Fibroblast of skin of back (primary cell): ENCODE measurements around the gene CFAP77.

Experiments used
- DNase-seq: peaks from one replicate; pipeline ENCODE4 v3.0.0-alpha.2; 2013

Gene CFAP77

DNA sequence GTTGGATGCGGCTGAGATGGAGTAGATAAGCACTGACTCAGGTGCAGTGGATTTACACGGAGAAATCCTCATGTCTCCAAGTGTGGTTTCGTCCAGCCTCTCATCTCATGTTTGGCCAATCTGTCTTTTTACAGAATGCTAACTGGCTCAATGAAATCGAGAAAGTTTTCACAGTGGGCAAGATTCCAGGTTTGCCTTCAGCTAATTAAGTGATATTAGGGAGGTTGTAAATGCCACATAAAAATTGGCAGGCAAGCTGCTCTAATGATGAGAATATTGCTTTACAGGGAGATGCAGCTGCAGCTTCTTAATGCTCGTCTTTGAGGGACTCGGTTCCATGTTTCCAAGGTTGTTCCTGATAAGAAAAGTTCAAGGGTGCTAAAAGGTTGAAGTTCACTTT, 196.1 kb downstream of the CFAP77 start:
- DNase-seq, result no peak

DNA sequence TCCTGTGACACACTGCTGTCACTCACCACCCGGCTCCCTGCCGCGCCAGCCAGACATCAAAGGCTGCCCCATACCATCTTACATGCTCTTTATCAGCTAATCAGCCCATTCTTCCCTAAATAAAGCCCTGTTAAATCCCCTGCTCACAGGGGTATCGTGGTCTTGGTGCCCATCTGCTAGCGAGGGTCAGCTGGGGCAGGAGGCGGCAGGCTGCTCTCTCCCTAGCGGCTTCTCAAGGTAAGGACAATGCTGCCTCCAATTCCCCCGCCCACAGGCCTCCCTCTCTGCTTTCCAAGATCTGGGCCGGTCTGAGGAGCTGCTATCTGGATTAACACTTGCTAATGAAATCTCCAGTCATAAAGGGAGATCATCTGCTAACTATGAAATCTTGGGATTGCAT, 199.2 kb downstream of the CFAP77 start:
- no peak for DNase-seq

DNA sequence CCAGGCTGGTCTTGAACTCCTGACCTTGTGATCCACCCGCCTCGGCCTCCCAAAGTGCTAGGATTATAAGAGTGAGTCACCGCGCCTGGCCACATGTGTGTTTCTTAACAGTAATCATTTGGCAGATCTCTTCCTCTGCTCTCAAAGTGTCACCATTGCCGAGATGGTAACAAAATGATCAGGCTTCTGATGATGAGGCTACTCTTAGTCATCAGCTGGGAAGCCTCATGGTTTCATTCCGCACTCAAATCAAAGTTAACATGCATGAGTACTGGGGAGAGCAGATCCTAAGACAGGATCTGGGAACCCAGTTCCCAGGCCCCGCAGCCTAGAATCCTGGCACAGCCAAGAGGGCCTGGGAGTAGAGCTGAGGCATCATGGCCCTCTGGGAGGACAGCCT, 199.8 kb downstream of the CFAP77 start:
- DNase-seq, result peak; percentile 81

DNA sequence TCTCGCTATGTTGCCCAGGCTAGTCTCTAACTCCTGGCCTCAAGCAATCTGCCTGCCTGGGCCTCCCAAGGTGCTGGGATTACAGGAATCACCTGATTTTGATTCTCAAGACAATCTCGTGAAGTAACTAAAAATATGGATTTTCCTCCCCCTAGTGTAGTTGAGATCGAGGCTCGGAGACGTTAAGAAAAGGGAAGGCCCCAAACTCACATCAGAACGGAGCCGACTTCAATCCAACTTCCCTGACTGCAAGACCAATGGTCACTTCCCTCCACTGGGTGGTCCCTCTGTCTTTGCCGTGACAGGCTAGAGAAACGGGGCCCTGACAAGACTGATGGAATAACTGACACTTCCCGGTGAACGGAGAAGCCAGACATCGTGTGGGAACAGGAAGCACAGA, 200.7 kb downstream of the CFAP77 start:
- no peak for DNase-seq

DNA sequence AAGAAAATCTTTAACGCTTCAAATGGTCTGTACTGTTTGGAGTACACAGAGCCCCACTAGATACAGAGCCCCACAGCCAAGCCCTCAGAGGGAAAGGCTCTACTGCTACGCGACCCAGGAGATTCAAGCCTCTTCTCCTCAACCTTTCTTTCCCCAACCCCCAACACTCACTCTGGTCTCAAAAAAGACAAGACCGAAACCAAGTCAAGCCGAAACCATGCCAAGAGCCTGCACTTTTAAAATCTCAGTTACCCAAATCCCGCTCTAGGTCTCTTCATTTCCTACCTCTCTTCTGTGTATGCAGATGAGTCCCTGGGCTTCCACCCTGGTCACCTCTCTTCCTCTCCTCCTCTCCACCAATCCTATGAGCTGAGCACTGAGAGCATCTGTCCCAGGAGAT, 204.3 kb downstream of the CFAP77 start:
- DNase-seq, result no peak

DNA sequence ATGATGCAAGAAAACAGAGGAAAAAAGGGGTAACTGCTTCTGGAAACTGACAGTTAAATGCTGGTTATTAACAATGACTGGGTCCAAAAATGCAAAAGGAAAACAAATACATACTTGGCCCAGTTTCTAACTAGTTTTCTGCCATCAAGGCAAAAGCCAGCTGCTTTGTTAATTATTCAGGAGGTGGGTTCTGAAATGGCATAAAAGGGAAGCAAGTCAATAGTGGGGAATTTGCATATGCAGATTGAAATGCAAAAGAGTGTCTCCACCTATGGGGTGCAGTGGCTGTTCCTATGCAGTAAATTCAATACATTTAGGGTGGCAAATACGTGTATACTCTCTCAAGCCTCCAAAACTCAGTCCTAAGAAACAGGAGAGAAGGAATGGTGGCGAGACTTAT, 205.8 kb downstream of the CFAP77 start:
- DNase-seq, result no peak

DNA sequence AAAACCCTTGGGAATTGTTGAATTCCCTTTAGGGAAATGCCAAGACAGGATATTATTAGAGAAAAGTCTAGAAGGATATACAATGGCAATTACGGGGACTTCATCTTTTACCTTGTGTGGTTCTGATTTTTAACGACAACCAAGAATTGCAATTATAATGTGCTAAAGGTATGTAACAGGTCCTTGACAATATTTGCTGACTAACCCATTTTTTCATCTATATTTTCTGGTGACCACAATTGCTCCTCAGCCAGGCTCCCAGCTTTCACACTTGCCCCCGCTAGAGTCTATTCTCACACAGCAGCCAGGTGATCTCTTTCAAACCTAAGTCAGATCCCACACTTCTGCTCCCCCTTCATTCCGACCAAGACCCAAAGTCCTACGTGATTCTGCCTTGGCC, 206.7 kb downstream of the CFAP77 start:
- no peak for DNase-seq

DNA sequence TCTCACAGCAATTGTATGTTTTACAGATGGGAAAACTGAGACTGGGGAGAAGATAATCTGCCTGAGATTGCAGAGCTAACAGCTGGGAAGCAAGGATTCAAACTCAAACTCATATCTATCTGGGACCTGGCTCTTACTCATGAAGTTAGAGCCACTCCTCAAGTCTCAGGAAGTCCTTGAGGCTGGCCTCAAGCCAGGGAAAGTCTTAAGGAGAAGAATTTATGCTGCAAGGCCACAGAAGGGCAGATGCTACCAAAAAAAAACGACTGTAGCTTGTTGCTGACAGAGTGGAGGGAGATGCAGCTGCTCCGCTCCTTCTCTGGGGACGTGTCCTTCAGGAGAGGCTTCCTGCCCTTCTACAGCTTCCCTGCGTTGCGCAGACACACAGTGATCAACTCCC, 212.1 kb downstream of the CFAP77 start:
- peak; percentile 50 for DNase-seq
